Gastrocnemius medialis (tissue), 4 donors: ENCODE data around the gene AGBL1.

Experiments used
- CTCF ChIP-seq, 5 experiments: fragments of 450-650 bp in 3 of 5; fragments of 200-600 bp in 2 of 5; sonication (generic) in 2 of 5; IDR thresholded peaks in 4 of 5; conservative IDR thresholded peaks in 1 of 5; 1 replicate in 4 of 5; 2 replicates in 1 of 5; pipeline ENCODE4 v1.5.1; 2016 to 2019; ENCODE audit warnings: antibody characterized with exemption in 5 of 5, mild to moderate bottlenecking in 3 of 5, moderate library complexity in 3 of 5
- POLR2A ChIP-seq, 2 donors: fragments of 450-650 bp; IDR thresholded peaks; one replicate each; pipeline ENCODE4 v1.6.1; 2017; ENCODE audit warnings: antibody characterized with exemption in 2 of 2, mild to moderate bottlenecking in 2 of 2, moderate library complexity in 2 of 2

- TF ChIP-seq CTCF (IDR thresholded peaks at IDR 0.05 in 4 of 5, conservative IDR thresholded peaks at IDR 0.05 in 1 of 5) (no peak), POLR2A (IDR thresholded peaks at IDR 0.05) (no peak)
Observed at GRCh38 chr15:86645925-86646500, 566.3 kb downstream of the AGBL1 start.
